IMR-90 (cell line): ENCODE data around the gene PLBD2. TPM values are rescaled to one million over a fixed set of nuclear protein-coding genes. Genes with fewer than 3 reads are reported as not detected.

ENCODE experiments used
- ATAC-seq: fragments of 200-7000 bp; cut with Tn5 transposase; 2 replicates; pipeline ENCODE4 v1.9.1; 2020; ENCODE audit warnings: low read depth, mild to moderate bottlenecking, moderate library complexity
- BruUV-seq: library from RNA; stranded (reverse); fragments of 400-500 nt; replicated peaks from 2 replicates; lab custom pipeline; 2021; lab: Mats Ljungman, UMichigan
- CTCF ChIA-PET: fragments of 300-600 bp; formaldehyde crosslinking; extraction: SDS; loops from one replicate; lab custom pipeline; 2021; ENCODE audit warnings: antibody characterized with exemption; lab: Yijun Ruan, JAX
- POLR2A ChIA-PET: fragments of 300-600 bp; sonication (Branson Sonifier 250); formaldehyde crosslinking; loops from one replicate; lab custom pipeline; 2022; ENCODE audit warnings: antibody characterized with exemption; ENCODE audit not compliant: unreplicated experiment; lab: Charles Lee
- DNase-seq: peaks from one replicate; pipeline ENCODE4 v3.0.0; 2013
- H2AFZ ChIP-seq: replicated peaks from 2 replicates; pipeline ENCODE3; 2013; ENCODE audit warnings: low read length, mild to moderate bottlenecking; ENCODE audit not compliant: poor library complexity
- H2AK5ac ChIP-seq: 2 replicates; pipeline ENCODE4 v1.6.1; 2013; ENCODE audit warnings: low read depth, low read length, inconsistent platforms
- H2AK9ac ChIP-seq: replicated peaks from 2 replicates; pipeline ENCODE3; 2013; ENCODE audit warnings: mild to moderate bottlenecking, low read depth, low read length, moderate library complexity; ENCODE audit not compliant: poor library complexity
- H2BK120ac ChIP-seq: 2 replicates; pipeline ENCODE4 v1.6.1; 2013; ENCODE audit warnings: low read depth, low read length, inconsistent platforms
- H2BK15ac ChIP-seq: 3 replicates; pipeline ENCODE4 v1.6.1; 2013; ENCODE audit warnings: low read depth, low read length, inconsistent platforms
- H2BK20ac ChIP-seq: 2 replicates; pipeline ENCODE4 v1.6.1; 2013; ENCODE audit warnings: low read depth, mild to moderate bottlenecking, inconsistent platforms, low read length, moderate library complexity
- H2BK5ac ChIP-seq: 2 replicates; pipeline ENCODE4 v1.6.1; 2013; ENCODE audit warnings: mild to moderate bottlenecking, low read depth, low read length, inconsistent platforms; ENCODE audit not compliant: poor library complexity, severe bottlenecking
- H3K14ac ChIP-seq: replicated peaks from 2 replicates; pipeline ENCODE4 v1.6.1; 2013; ENCODE audit warnings: low read depth, low read length, inconsistent platforms
- H3K18ac ChIP-seq: 2 replicates; pipeline ENCODE4 v1.6.1; 2013; ENCODE audit warnings: low read depth, low read length, control low read depth
- H3K23ac ChIP-seq: 2 replicates; pipeline ENCODE4 v1.6.1; 2013; ENCODE audit warnings: low read depth, low read length, inconsistent platforms
- H3K27ac ChIP-seq: 2 replicates; pipeline ENCODE4 v1.5.1; 2013; ENCODE audit warnings: mild to moderate bottlenecking, control low read depth, low read length; ENCODE audit not compliant: insufficient read depth
- H3K27me3 ChIP-seq: 2 replicates; pipeline ENCODE4 v1.6.1; 2013; ENCODE audit warnings: low read length; ENCODE audit not compliant: control insufficient read depth, insufficient read depth
- H3K36me3 ChIP-seq: 2 replicates; pipeline ENCODE4 v1.6.1; 2013; ENCODE audit warnings: low read length, mixed read lengths; ENCODE audit not compliant: control insufficient read depth, insufficient read depth
- H3K4ac ChIP-seq: 2 replicates; pipeline ENCODE4 v1.6.1; 2013; ENCODE audit warnings: low read depth, low read length, inconsistent platforms
- H3K4me1 ChIP-seq: 2 replicates; pipeline ENCODE4 v1.6.1; 2013; ENCODE audit warnings: low read length, mixed read lengths; ENCODE audit not compliant: control insufficient read depth, insufficient read depth
- H3K4me2 ChIP-seq: 2 replicates; pipeline ENCODE4 v1.6.1; 2013; ENCODE audit warnings: low read depth, mild to moderate bottlenecking, control low read depth, low read length, moderate library complexity
- H3K4me3 ChIP-seq: 2 replicates; pipeline ENCODE4 v1.5.1; 2013; ENCODE audit warnings: low read depth, mild to moderate bottlenecking, control low read depth, low read length, moderate library complexity; ENCODE audit not compliant: insufficient read depth
- H3K56ac ChIP-seq: 2 replicates; pipeline ENCODE4 v1.6.1; 2013; ENCODE audit warnings: low read length, inconsistent platforms; ENCODE audit not compliant: insufficient read depth; ENCODE audit errors: extremely low read depth
- H3K79me1 ChIP-seq, 2 experiments: 2 replicates each; pipeline ENCODE4 v1.6.1; 2013; ENCODE audit warnings: low read length in 2 of 2, inconsistent platforms in 1 of 2, low read depth in 1 of 2
- H3K9ac ChIP-seq: 2 replicates; pipeline ENCODE4 v1.6.1; 2013; ENCODE audit warnings: low read depth, low read length, control low read depth
- H3K9me1 ChIP-seq: 2 replicates; pipeline ENCODE4 v1.6.1; 2013; ENCODE audit warnings: low read length, inconsistent platforms; ENCODE audit not compliant: insufficient read depth
- H3K9me3 ChIP-seq: 2 replicates; pipeline ENCODE4 v1.6.1; 2013; ENCODE audit warnings: low read length; ENCODE audit not compliant: control insufficient read depth, insufficient read depth
- H4K20me1 ChIP-seq: 2 replicates; pipeline ENCODE4 v1.6.1; 2013; ENCODE audit warnings: low read length, inconsistent platforms; ENCODE audit not compliant: insufficient read depth
- H4K5ac ChIP-seq: 2 replicates; pipeline ENCODE4 v1.6.1; 2013; ENCODE audit warnings: mild to moderate bottlenecking, low read depth, low read length, control low read depth
- H4K8ac ChIP-seq, 2 experiments: 2 replicates each; pipeline ENCODE4 v1.6.1; 2013; ENCODE audit warnings: low read depth in 2 of 2, low read length in 2 of 2, control low read depth in 1 of 2, inconsistent platforms in 1 of 2
- H4K91ac ChIP-seq: 2 replicates; pipeline ENCODE4 v1.6.1; 2013; ENCODE audit warnings: low read depth, low read length, inconsistent platforms; ENCODE audit not compliant: insufficient read depth
- BHLHE40 ChIP-seq: fragments of 150-350 bp; IDR thresholded peaks from 2 replicates; pipeline ENCODE4 v1.6.1; 2016; ENCODE audit warnings: mild to moderate bottlenecking, low read depth, low read length
- CHD1 ChIP-seq: IDR thresholded peaks from 2 replicates; pipeline ENCODE4 v1.6.1; 2012; ENCODE audit warnings: low read depth, low read length, improper control_type of control experiment
- ELK1 ChIP-seq: fragments of 150-350 bp; IDR thresholded peaks from 2 replicates; pipeline ENCODE4 v1.6.1; 2016; ENCODE audit warnings: low read depth, mild to moderate bottlenecking, low read length, moderate library complexity, borderline replicate concordance
- MAFK ChIP-seq: IDR thresholded peaks from 2 replicates; pipeline ENCODE4 v1.6.1; 2012; ENCODE audit warnings: low read depth, low read length, improper control_type of control experiment
- MAZ ChIP-seq: IDR thresholded peaks from 2 replicates; pipeline ENCODE4 v1.6.1; 2012; ENCODE audit warnings: low read depth, mild to moderate bottlenecking, low read length, improper control_type of control experiment, moderate library complexity, borderline replicate concordance
- NFE2L2 ChIP-seq: fragments of 150-350 bp; IDR thresholded peaks from 2 replicates; pipeline ENCODE4 v1.6.1; 2016; ENCODE audit warnings: low read depth, mild to moderate bottlenecking, low read length
- POLR2A ChIP-seq: IDR thresholded peaks from 2 replicates; pipeline ENCODE4 v1.6.1; 2012; ENCODE audit warnings: mild to moderate bottlenecking, low read depth, low read length
- RAD21 ChIP-seq: IDR thresholded peaks from 2 replicates; pipeline ENCODE4 v1.6.1; 2012; ENCODE audit warnings: low read length, improper control_type of control experiment
- RFX5 ChIP-seq: IDR thresholded peaks from 2 replicates; pipeline ENCODE4 v1.8.0; 2012; ENCODE audit warnings: low read depth, mild to moderate bottlenecking, low read length, moderate library complexity
- SMC3 ChIP-seq: fragments of 150-350 bp; IDR thresholded peaks from 2 replicates; pipeline ENCODE4 v1.6.1; 2016; ENCODE audit warnings: low read depth, mild to moderate bottlenecking, antibody characterized with exemption, low read length, moderate library complexity
- WGBS, 2 experiments: methylation state at CpG; one replicate each; pipeline versions ENCODE4 v1.1.5 to v1.1.7; 2013; ENCODE audit warnings: missing lambda C conversion rate in 2 of 2; ENCODE audit not compliant: insufficient read length in 1 of 2; ENCODE audit errors: extremely low coverage in 2 of 2; 5-methylcytosine and 5-hydroxymethylcytosine counted together
- dilution Hi-C: fragments of 300-500 bp; cut with HindIII; formaldehyde crosslinking; loops from one replicate; pipeline ENCODE4 v1.14.3; 2018; ENCODE audit warnings: low sequenced_read_pairs; ENCODE audit not compliant: unreplicated experiment
- in situ Hi-C: fragments of 300-500 bp; cut with MboI; formaldehyde crosslinking; loops from 3 replicates; pipeline ENCODE4 v1.14.3; 2019; ENCODE audit warnings: low sequenced_read_pairs, inconsistent platforms, mixed read lengths
- intact Hi-C: fragments of 100-400 bp; cut with micrococcal nuclease; formaldehyde crosslinking; loops from 2 replicates; pipeline ENCODE4 v1.10.0; 2022
- polyA plus RNA-seq, 3 experiments: library from polyadenylated mRNA; depleted of rRNA; stranded (reverse); fragments of >200 nt; gene quantifications; 2 replicates each; pipeline ENCODE4 v1.2.3, GENCODE V29; 2012; ENCODE audit warnings: low replicate concordance in 1 of 3
- total RNA-seq: library from RNA; depleted of rRNA; stranded (reverse); fragments of >200 nt; gene quantifications from 2 replicates; pipeline ENCODE4 v1.2.3, GENCODE V29; 2012
- TF ChIP-seq, protein P1 (sequence below): fragments of 150-350 bp; IDR thresholded peaks from 2 replicates; pipeline ENCODE4 v1.6.1; 2017; ENCODE audit warnings: mild to moderate bottlenecking, antibody characterized with exemption, low read length, low read depth
- TF ChIP-seq, protein P2 (sequence below): conservative IDR thresholded peaks from 2 replicates; pipeline ENCODE4 v1.5.1; 2012; ENCODE audit warnings: mild to moderate bottlenecking, low read depth, low read length, improper control_type of control experiment

Gene PLBD2
- total and polyA plus RNA-seq, 2 of the 4 experiments (the other 2 are of a cell fraction), result 7.3 to 44.5 TPM

- Histone ChIP-seq H3K4me1 (no peaks in the 10 kb centered on the region), H3K79me1 (no peaks in the 10 kb centered on the region), H4K8ac (no peak overlapping the region), H3K27ac (no peak overlapping the region), H2AK5ac (no peak overlapping the region), H3K23ac (no peak overlapping the region), H3K18ac (no peak overlapping the region), H2BK5ac (no peak overlapping the region), H3K9me3 (no peaks in the 10 kb centered on the region; the same call in 1 of the 2 replicates), H4K5ac (no peak overlapping the region), H3K4ac (no peak overlapping the region), H3K9ac (no peak overlapping the region), H2BK15ac (no peak overlapping the region), H3K56ac (no peak overlapping the region), H3K14ac (no peak overlapping the region), H2BK120ac (no peak overlapping the region), H4K91ac (no peak overlapping the region), H3K36me3 (peaks cover 4% of the 10 kb centered on the region; the same call in 1 of the 2 replicates), H3K27me3 (peaks cover 4% of the 10 kb centered on the region; the same call in 1 of the 2 replicates), H3K4me2 (no peak overlapping the region), H2AK9ac (no peak overlapping the region), H2AFZ (no peak overlapping the region), H4K20me1 (no peaks in the 10 kb centered on the region), H3K4me3 (no peak overlapping the region), H3K9me1 (no peaks in the 10 kb centered on the region; the same call in 1 of the 2 replicates), H2BK20ac (no peak overlapping the region)
- TF ChIP-seq MAFK (no peak), SMC3 (no peak), CHD1 (no peak), POLR2A (no peak), ELK1 (no peak), BHLHE40 (no peak), RAD21 (no peak), MAZ (no peak), NFE2L2 (no peak), RFX5 (no peak)
- TF ChIP-seq, protein P1, sequence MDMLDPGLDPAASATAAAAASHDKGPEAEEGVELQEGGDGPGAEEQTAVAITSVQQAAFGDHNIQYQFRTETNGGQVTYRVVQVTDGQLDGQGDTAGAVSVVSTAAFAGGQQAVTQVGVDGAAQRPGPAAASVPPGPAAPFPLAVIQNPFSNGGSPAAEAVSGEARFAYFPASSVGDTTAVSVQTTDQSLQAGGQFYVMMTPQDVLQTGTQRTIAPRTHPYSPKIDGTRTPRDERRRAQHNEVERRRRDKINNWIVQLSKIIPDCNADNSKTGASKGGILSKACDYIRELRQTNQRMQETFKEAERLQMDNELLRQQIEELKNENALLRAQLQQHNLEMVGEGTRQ, result no peak
- TF ChIP-seq, protein P2, sequence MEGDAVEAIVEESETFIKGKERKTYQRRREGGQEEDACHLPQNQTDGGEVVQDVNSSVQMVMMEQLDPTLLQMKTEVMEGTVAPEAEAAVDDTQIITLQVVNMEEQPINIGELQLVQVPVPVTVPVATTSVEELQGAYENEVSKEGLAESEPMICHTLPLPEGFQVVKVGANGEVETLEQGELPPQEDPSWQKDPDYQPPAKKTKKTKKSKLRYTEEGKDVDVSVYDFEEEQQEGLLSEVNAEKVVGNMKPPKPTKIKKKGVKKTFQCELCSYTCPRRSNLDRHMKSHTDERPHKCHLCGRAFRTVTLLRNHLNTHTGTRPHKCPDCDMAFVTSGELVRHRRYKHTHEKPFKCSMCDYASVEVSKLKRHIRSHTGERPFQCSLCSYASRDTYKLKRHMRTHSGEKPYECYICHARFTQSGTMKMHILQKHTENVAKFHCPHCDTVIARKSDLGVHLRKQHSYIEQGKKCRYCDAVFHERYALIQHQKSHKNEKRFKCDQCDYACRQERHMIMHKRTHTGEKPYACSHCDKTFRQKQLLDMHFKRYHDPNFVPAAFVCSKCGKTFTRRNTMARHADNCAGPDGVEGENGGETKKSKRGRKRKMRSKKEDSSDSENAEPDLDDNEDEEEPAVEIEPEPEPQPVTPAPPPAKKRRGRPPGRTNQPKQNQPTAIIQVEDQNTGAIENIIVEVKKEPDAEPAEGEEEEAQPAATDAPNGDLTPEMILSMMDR, result no peak
- dilution Hi-C loops, result no loop called here
- DNase-seq (no peak), ATAC-seq (no peak)
- intact Hi-C loops, result no loop called here
- 88% methylated on average over 5 of the region's 5 CpGs; no CpG with 5 or more reads in 1 of the 2 experiments for WGBS, 2 experiments
- ChIA-PET CTCF (no interaction called here), POLR2A (no interaction called here)
- no TSS peak for BruUV-seq
- in situ Hi-C loops, result no loop called here
Measured at GRCh38 chr12:113393749-113394148, 35.4 kb downstream of the PLBD2 start.
